Activated CD4-positive, alpha-beta T cell treated with anti-CD3 and anti-CD28 coated beads, Interleukin-2, amount 10 ng/mL, durations not matched to agents 24 days and 14 days (primary cell): Measurements from ENCODE around the gene RHBDL1. TPM values are rescaled to one million over a fixed set of nuclear protein-coding genes. Genes with fewer than 3 reads are reported as not detected.

ENCODE experiments used
- DNase-seq: peaks from one replicate; pipeline ENCODE4 v3.0.0; 2022
- H3K27ac Mint-ChIP-seq: one replicate; pipeline ENCODE4 v1.8.0; 2022; ENCODE audit warnings: mild to moderate bottlenecking, mixed read lengths
- H3K27me3 Mint-ChIP-seq: one replicate; pipeline ENCODE4 v1.8.0; 2022; ENCODE audit warnings: mixed read lengths
- H3K36me3 Mint-ChIP-seq: one replicate; pipeline ENCODE4 v1.8.0; 2022; ENCODE audit warnings: low read depth, mild to moderate bottlenecking, mixed read lengths
- H3K4me1 Mint-ChIP-seq: one replicate; pipeline ENCODE4 v1.8.0; 2021; ENCODE audit warnings: mixed read lengths
- H3K4me3 Mint-ChIP-seq: one replicate; pipeline ENCODE4 v1.8.0; 2022; ENCODE audit warnings: mild to moderate bottlenecking, moderate library complexity, mixed read lengths
- H3K9me3 Mint-ChIP-seq: one replicate; pipeline ENCODE4 v1.8.0; 2021; ENCODE audit warnings: mixed read lengths
- intact Hi-C: fragments of 100-400 bp; cut with micrococcal nuclease; formaldehyde crosslinking; loops from one replicate; pipeline ENCODE4 v1.15.1; 2023
- total RNA-seq: library from RNA; stranded (reverse); gene quantifications from 2 replicates; pipeline ENCODE4 v1.2.3, GENCODE V29; 2022

Gene RHBDL1
- total RNA-seq, result 1.1 and 1.2 TPM in 2 replicates

- Mint-ChIP-seq H3K4me1 (peaks cover 5% of the 10 kb centered on the region), H3K27ac (no peak within 1 kb of the TSS), H3K27me3 (peaks cover 5% of the 10 kb centered on the region), H3K9me3 (no peaks in the 10 kb centered on the region), H3K4me3 (peak within 1 kb of the TSS; percentile 39), H3K36me3 (peaks cover 14% of the 10 kb centered on the region)
- intact Hi-C loops, result no loop called here
- no peak for DNase-seq
Measured at GRCh38 chr16:674968-675883, at the start of gene RHBDL1. Gene RHBDL1 (plus strand): TSS chr16:675671. CDS start chr16:675791, 120 bp downstream.

GRCh38 chr16:625977-626765 is 49.3 kb upstream of the RHBDL1 start:
- intact Hi-C loops, result no loop called here

GRCh38 chr16:626787-627453 is 48.6 kb upstream of the RHBDL1 start:
- DNase-seq, result no peak
- no peak overlapping the region for H3K27ac Mint-ChIP-seq
- peaks cover 2% of the 10 kb centered on the region for H3K36me3 Mint-ChIP-seq
- no peak overlapping the region for H3K4me3 Mint-ChIP-seq
- intact Hi-C loops, result no loop called here
- H3K27me3 Mint-ChIP-seq, result no peaks in the 10 kb centered on the region
- no peaks in the 10 kb centered on the region for H3K9me3 Mint-ChIP-seq
- H3K4me1 Mint-ChIP-seq, result no peaks in the 10 kb centered on the region

More at GRCh38 chr16:625977-626765, 49.3 kb upstream of the RHBDL1 start:
- Mint-ChIP-seq H3K36me3 (peaks cover 2% of the 10 kb centered on the region), H3K4me3 (no peak overlapping the region), H3K27me3 (no peaks in the 10 kb centered on the region), H3K9me3 (no peaks in the 10 kb centered on the region), H3K27ac (no peak overlapping the region), H3K4me1 (no peaks in the 10 kb centered on the region)
- no peak for DNase-seq

GRCh38 chr16:627454-628239 is 47.8 kb upstream of the RHBDL1 start:
- no peaks in the 10 kb centered on the region for H3K9me3 Mint-ChIP-seq
- DNase-seq, result peak; percentile 55
- H3K36me3 Mint-ChIP-seq, result peaks cover 2% of the 10 kb centered on the region
- H3K4me1 Mint-ChIP-seq, result no peaks in the 10 kb centered on the region
- no peaks in the 10 kb centered on the region for H3K27me3 Mint-ChIP-seq
- no peak overlapping the region for H3K4me3 Mint-ChIP-seq
- intact Hi-C loops, result no loop called here
- no peak overlapping the region for H3K27ac Mint-ChIP-seq

- no peak overlapping the region for H3K27ac Mint-ChIP-seq
- no peaks in the 10 kb centered on the region for H3K27me3 Mint-ChIP-seq
- H3K4me1 Mint-ChIP-seq, result no peaks in the 10 kb centered on the region
- no peaks in the 10 kb centered on the region for H3K9me3 Mint-ChIP-seq
- intact Hi-C loops, result no loop called here
- peaks cover 2% of the 10 kb centered on the region for H3K36me3 Mint-ChIP-seq
- DNase-seq, result peak; percentile 55
- H3K4me3 Mint-ChIP-seq, result no peak overlapping the region
Measured at GRCh38 chr16:628321-629061, 47.0 kb upstream of the RHBDL1 start.

- intact Hi-C loops, result no loop called here
- H3K4me1 Mint-ChIP-seq, result no peaks in the 10 kb centered on the region
- peaks cover 2% of the 10 kb centered on the region for H3K36me3 Mint-ChIP-seq
- no peaks in the 10 kb centered on the region for H3K9me3 Mint-ChIP-seq
- no peak overlapping the region for H3K27ac Mint-ChIP-seq
- H3K4me3 Mint-ChIP-seq, result no peak overlapping the region
- DNase-seq, result no peak
- H3K27me3 Mint-ChIP-seq, result no peaks in the 10 kb centered on the region
Measured at GRCh38 chr16:629185-629832, 46.2 kb upstream of the RHBDL1 start.

GRCh38 chr16:629833-630248 is 45.6 kb upstream of the RHBDL1 start:
- H3K4me3 Mint-ChIP-seq, result no peak overlapping the region
- H3K9me3 Mint-ChIP-seq, result no peaks in the 10 kb centered on the region
- no peaks in the 10 kb centered on the region for H3K27me3 Mint-ChIP-seq
- peaks cover under 1% of the 10 kb centered on the region for H3K4me1 Mint-ChIP-seq
- DNase-seq, result no peak
- intact Hi-C loops, result no loop called here
- peaks cover 2% of the 10 kb centered on the region for H3K36me3 Mint-ChIP-seq
- H3K27ac Mint-ChIP-seq, result no peak overlapping the region

- H3K4me1 Mint-ChIP-seq, result peaks cover 2% of the 10 kb centered on the region
- DNase-seq, result peak; percentile 55
- H3K4me3 Mint-ChIP-seq, result no peak overlapping the region
- H3K36me3 Mint-ChIP-seq, result peaks cover 2% of the 10 kb centered on the region
- H3K9me3 Mint-ChIP-seq, result no peaks in the 10 kb centered on the region
- intact Hi-C loops, result no loop called here
- H3K27ac Mint-ChIP-seq, result no peak overlapping the region
- H3K27me3 Mint-ChIP-seq, result no peaks in the 10 kb centered on the region
Measured at GRCh38 chr16:630249-630814, 45.1 kb upstream of the RHBDL1 start.

- peaks cover 2% of the 10 kb centered on the region for H3K36me3 Mint-ChIP-seq
- intact Hi-C loops, result no loop called here
- no peaks in the 10 kb centered on the region for H3K9me3 Mint-ChIP-seq
- H3K4me1 Mint-ChIP-seq, result peaks cover 2% of the 10 kb centered on the region
- no peak within 1 kb of the TSS for H3K27ac Mint-ChIP-seq
- no peak within 1 kb of the TSS for H3K4me3 Mint-ChIP-seq
- DNase-seq, result no peak
- H3K27me3 Mint-ChIP-seq, result no peaks in the 10 kb centered on the region
Measured at GRCh38 chr16:630815-631405, 44.6 kb upstream of the RHBDL1 start, which contains the start of gene WFIKKN1. Gene WFIKKN1 (plus strand): TSS chr16:630985. CDS start chr16:631254, 269 bp downstream.

- peaks cover 2% of the 10 kb centered on the region for H3K27me3 Mint-ChIP-seq
- H3K4me1 Mint-ChIP-seq, result peaks cover 6% of the 10 kb centered on the region
- intact Hi-C loops, result no loop called here
- no peak overlapping the region for H3K27ac Mint-ChIP-seq
- no peak overlapping the region for H3K4me3 Mint-ChIP-seq
- DNase-seq, result no peak
- H3K36me3 Mint-ChIP-seq, result no peaks in the 10 kb centered on the region
- H3K9me3 Mint-ChIP-seq, result no peaks in the 10 kb centered on the region
Measured at GRCh38 chr16:631808-632358, 43.6 kb upstream of the RHBDL1 start.

GRCh38 chr16:632486-633335 is 42.8 kb upstream of the RHBDL1 start:
- Mint-ChIP-seq H3K36me3 (no peaks in the 10 kb centered on the region), H3K4me3 (no peak overlapping the region), H3K4me1 (peaks cover 6% of the 10 kb centered on the region), H3K9me3 (no peaks in the 10 kb centered on the region), H3K27me3 (peaks cover 2% of the 10 kb centered on the region), H3K27ac (no peak overlapping the region)
- intact Hi-C loops, result no loop called here
- DNase-seq, result no peak
